GM19452 (cell line): ENCODE results near the gene DNAH17.

Source experiments
- ATAC-seq: cut with Tn5 transposase; IDR thresholded peaks from one replicate; pipeline ENCODE4 v1.9.1; 2021; ENCODE audit not compliant: unreplicated experiment

DNAH17 gene

DNA sequence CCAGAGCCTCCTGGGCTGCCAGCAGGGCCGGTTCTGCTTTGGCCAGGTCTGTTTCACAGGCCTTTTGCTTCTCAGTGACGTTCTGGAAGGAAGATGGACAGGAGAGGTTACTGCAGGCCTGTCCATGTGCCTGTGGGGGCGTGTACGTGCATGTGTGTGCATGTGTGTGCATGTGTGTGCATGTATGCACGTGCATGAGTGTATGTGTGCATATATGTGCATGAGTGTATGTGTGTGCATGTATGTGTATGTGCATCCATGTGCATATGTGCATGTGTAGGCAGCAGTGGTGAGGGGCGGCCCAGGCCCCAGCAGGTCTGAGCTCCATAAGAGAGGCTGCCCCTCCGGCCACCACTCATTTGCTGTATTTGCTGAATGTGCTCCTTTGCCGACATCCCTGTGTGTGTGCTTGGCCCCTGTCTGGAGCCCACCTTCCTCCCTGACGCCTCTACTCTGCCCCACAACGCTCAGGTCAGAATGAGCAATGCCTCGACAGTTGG, 117.0 kb downstream of the DNAH17 start:
- ATAC-seq, result no peak

DNA sequence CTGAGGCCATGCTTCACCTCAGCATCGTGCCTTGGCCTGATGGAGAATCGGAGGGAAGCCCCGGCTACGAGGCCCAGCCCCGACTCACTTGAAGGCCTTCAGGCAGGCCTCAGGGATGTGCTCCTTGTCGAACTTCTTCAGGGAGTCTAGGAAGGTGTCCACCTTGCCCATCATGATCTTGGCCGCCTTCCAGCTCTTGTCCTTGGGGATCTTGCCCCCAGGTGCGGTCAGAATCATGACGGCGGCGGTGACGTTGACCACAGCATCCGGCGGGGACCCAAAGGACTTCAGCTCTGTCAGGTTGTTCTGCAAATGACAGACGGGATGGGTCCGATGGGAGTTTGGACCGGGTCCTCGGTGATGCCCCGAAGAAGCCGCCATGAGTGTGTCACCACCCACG, 117.5 kb downstream of the DNAH17 start:
- no peak for ATAC-seq

DNA sequence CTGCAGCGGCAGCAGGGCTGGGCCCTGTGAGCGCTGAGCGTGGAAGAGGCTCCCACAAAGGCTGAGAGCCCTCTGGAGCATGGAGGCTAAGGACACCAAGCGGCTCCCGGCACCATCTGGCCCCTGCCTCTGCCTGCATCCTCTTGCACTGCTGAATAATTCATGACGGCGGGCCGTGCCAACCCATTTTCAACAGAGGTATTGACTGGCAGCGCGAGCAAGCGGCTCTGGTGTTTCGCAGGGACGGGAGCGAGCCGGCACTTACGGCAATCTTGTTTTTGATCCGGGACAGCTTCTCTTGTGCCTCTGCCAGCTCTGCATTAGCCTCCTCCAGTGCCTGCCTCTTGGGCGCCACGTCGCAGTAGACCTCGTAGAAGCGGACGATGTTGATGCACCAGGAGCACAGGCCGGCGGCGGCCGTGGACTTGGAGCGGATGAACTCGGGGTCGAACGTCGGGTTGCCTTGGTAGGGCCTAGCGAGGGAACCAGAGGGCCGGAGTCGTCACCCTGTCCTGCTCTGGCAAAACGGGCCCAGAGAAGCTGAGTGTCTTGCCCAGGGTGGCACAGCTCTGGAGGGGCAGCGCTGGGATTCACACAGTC, 118.4 kb downstream of the DNAH17 start:
- ATAC-seq, result no peak

DNA sequence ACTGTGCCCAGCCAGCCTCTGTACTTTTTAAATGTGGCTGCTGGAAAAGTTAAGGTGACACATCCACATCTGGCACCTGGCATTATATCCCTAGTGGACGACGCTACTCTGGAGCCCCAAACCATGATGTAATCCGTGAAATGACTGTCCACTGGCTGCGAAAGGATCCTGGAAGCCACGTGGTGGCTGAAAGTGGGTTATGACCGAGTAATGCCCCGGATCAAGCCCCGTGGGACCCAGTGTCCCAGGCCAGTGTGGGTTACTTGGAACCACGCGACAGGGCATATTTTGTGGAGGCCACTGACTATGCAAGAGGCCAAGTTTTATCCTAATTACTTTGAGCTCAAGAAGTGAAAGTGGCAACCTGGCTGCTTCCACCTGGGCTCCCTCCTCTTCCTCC, 119.1 kb downstream of the DNAH17 start:
- ATAC-seq, result no peak

GRCh38 chr17:78454346-78454745, 122.8 kb downstream of the DNAH17 start:
- ATAC-seq, result no peak

GRCh38 chr17:78451753-78452152, 125.4 kb downstream of the DNAH17 start:
- no peak for ATAC-seq

- no peak for ATAC-seq
Measured at GRCh38 chr17:78450696-78451345, 126.4 kb downstream of the DNAH17 start.

DNA sequence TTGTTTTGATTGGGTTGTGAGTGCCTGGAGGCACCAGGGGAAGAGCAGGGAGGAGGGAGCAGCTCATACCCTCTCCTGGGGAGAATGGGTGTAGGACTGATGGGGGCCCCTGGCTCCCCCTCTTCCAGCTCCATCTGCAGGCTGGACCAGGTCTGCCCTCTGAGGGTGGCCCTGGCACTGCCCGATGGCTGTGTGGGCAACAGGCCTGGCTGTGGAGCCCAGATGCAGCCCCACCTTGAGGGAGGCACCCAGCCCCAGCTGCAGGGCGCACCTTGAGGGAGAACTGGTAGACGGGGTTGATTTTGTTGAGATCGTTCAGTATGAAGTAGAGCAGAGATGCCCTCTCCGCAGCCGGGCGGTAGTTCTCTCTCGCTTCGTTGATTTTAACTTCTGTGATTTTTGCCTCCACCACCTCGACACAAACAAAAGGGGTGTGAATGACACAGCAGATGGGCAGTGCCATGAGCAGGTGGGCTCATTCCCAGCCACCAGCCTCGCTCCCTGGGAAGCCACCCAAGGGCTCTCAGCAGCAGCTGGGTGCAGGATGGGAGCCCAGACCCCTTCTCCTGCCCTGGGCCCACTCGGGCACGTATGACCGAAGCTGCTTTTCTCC, 127.1 kb downstream of the DNAH17 start:
- no peak for ATAC-seq

GRCh38 chr17:78448356-78448993, 128.7 kb downstream of the DNAH17 start:
- ATAC-seq, result no peak

- ATAC-seq, result no peak
Measured at GRCh38 chr17:78446833-78447232, 130.4 kb downstream of the DNAH17 start.

DNA sequence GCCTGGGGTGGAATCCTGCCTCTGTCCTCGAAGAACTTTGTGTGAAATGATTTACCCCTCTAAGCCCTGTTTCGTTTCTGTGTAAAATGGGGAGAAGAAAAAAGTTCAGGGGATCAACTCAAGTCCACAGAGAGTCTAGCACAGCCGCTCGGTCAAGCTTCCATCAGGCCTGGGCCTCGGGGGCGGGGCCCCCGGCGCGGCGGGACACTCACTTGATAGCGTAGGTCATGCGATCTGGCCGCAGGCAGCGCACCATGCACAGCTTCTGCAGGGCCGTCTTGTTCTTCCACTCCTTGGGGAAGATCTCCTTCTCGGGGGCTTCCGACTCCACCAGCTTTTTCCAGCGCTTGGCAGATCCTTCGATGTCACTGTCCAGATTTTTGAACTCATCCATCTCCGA, 132.8 kb downstream of the DNAH17 start:
- no peak for ATAC-seq

GRCh38 chr17:78442648-78443218, 134.5 kb downstream of the DNAH17 start:
- ATAC-seq, result no peak

DNA sequence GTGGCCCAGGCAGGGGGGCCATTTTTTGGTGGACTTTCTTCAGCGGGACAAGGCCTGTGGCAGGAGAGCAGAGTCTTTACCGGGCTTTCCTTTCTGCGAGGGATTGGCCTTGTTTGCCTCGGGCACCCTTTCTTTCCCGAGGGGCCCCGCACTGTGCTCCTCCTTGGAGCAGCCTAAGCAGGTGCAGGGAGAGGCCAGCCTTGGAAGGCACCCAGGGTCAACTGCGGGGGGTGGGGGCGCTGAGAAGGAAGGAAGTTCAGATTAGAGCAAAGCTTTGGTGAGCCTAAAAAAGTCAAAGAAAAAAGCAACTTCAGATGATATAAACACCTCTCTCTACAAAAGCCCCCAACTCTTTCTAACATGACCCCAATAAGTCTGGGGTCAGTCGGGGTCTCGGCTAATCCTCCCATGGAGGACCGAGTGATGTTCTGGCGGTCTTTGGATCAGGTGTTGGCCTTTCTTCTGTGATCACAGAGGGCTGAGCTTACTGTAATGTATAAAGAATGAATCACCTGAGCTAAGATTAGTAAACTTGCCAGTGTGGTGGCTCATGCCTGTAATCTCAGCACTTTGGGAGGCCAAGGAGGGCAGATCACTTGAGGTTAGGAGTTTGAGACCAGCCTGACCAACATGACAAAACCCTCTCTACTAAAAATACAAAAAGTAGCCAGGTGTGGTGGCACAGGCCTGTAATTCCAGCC, 135.8 kb downstream of the DNAH17 start:
- no peak for ATAC-seq

- no peak for ATAC-seq
Measured at GRCh38 chr17:78438694-78439325, 138.4 kb downstream of the DNAH17 start.

DNA sequence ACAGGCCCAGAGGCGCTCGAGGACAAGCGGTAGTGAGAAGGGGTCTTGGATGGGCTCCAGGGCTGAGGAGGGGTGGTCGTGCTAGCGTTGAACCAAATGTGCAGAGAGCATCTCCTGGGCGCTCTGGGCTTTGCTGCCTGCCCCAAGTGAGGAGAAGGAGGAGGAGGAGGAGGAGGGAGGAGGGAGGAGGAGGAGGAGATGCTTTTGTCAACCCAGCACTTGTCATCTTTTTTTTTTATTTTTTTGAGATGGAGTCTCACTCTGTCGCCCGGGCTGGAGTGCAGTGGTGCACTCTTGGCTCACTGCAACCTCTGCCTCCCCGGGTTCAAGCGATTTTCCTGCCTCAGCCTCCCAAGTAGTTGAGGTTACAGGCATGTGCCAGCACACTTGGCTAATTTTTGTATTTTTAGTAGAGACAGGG, 138.9 kb downstream of the DNAH17 start:
- ATAC-seq, result no peak

DNA sequence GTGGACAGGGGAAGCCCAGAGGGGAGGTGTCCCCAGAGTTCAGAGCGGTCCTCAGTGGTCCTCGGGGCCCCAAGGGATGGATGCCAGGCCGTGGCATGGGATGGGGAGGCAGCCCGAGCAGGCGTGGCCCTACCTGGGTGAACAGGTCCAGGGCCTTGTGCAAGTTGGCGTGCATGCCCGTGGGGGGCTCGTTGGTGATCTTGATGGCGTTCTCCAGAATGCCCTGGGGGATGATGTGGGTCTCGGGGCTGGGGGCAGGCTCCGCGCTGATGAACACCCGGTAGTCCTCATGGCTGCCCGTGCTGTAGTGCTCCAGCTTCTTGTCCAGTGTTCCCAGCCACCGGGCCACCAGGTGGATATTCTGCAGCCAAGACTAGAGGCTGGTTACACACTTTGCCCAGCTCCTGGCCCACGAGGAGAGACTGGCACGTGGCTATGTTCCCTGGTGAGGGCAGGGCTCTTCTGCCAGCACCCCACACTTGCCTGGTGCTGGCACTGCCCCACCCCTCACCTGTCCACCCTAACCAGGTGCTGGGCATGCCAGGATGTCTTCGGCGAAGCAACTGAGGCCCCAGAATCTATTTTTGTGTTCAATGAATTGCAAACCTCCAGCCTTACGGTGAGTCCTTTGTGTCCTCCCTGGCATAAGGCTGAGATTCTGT, 139.6 kb downstream of the DNAH17 start:
- no peak for ATAC-seq

DNA sequence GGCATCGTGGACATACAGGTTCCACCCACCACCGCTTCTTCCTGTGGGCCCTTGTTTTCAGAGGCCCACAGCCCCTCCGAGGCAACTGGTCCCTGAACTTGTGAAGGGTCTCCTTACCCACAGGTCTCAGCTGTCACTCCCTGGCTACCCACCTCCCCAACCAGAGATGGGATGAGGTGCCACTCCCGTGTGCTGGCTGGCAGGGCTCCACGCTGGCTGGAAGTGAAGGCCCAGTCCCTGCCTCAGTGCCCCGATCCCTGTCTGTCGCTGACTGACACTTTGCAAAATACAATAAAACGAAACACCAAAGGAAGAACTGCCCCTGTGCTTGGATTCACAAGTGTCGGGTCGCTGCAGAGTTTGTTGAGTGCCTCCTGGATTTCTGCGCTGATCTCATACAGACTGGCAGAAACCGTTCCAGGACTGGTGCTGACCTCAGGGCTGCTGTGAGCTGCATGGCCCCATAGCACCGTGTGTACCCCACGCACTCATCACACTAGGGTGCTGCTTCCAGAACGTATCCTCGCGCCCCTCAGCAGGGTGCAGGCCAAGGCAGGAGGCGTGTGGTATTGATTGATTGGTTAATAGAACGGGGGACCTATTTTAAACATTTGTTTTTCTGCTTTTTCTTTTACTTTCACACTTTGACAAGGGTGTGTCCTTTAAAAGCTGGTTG, 141.7 kb downstream of the DNAH17 start:
- no peak for ATAC-seq

DNA sequence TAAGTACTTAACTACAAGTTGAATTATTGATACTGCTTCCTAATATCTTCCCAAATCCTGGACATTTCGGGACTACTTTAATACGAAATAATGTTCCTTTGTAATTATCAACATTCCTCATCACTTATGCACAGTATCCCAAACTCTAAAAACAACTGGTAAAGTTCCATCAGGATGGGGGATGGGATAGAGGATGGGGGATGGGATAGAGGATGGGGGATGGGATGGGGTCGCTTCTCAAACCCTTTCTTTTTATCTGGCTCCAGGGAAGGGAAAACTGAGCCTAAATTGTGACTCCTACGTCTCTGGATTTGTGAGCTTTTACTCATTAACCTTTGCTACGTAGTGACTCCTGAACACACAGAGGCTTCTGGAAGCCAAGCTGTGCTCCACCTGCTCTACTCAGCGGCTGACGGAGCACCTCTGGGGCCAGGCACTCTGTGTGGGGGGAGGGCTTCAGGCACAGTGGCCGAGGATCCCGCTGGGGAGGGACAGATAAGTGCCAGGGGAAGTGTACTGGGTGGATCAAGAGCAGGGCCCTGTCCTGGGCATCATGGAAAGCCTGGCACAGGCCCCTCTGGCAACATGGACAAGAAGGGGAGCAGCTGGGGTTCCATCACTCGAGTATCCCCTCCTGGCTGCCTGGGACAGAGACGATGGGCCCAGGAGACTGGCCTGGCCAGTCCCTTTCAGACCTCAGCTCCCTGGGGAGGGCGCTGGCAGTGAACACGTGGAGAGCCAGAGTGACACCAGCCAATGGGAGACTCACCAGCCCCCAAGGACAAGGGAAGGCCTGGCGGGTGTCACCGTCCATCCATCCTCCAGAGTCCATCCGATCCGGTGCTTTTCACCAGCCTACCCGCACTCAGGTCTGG, 142.5 kb downstream of the DNAH17 start:
- ATAC-seq, result no peak
